HG02938 (cell line): ENCODE data around the gene RING1.

Source experiments
- ATAC-seq: cut with Tn5 transposase; IDR thresholded peaks from one replicate; pipeline ENCODE4 v1.9.1; 2021; ENCODE audit warnings: mild to moderate bottlenecking, moderate library complexity; ENCODE audit not compliant: unreplicated experiment

The RING1 gene

DNA sequence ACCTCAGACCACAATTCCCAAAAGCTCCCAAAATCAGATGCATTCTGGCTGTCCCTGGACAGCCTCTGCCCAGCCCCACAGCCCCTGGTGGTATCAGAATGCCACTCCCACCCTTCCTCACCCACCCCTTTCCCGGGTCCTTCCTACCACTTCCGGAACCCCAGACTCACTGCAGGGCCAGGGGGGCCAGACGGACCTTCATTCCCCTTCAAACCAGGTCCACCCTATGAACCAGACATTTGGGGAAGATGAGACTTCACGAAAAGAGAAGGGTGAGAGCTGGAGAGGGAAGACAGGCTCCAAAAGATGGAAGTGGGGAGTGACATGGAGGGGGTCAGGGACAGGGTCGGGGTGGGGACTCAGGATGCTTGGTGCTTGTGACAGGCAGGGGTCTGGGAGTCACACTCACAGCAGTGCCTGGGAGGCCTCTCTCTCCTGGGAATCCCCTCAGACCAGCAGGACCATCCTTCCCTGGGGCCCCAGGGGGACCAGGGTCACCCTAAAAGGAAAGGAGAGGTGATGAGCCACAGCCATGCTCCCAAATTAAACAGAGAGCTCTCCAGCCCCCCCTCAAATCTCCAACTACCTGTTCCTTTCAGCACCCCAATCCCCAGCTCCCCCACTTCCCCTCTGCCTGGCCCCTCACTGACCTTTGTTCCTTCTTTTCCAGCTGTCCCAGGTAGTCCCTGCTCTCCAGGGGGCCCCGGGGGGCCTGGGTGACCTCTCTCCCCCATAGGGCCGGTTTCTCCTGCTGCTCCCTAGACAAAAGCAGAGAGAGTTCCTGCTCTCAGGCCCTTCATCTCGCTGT lies 36.2 kb upstream of the RING1 start:
- no peak for ATAC-seq

DNA sequence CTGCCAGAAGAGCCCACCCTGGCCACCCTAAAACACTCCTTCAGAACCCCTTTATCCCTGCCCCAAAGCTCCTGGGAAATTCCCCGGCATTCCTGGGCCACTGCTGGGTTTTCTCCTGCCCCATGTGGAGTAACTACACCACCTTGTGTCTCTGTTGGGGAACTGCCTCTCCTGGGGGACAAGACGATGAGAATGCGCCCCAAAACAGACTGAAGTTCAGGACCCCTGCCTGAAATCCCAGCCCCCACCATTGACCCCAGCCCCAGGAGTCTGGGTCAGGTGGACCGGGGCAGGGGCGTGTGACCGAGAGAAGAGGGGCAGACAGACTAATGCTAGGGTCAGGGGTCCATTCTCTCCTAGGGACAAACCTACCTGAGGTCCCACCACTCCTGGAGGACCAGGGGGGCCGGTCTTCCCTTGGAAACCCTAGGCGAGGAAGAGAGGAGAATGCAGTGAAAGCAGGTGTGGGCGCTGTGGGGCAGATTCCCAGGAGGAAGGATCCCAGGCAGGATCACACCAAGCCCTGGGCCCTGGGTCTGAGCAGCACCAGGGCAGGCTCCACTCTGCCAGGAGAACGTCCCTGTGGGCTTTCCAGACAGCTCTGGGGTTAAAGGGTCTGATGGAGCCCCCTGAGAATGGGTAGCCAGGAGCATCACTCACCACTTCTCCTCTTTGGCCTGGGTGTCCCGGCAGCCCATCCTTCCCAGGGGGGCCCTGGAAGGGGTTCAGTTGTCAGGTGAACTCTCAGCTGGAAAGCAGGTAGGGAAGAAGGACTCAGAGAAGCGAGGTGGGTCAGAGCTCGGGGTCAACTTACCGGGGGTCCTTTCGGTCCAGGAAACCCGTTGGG lies 35.4 kb upstream of the RING1 start:
- no peak for ATAC-seq

- ATAC-seq, result no peak
These were observed 34.6 kb upstream of the RING1 start for GRCh38 chr6:33173535-33174180.

GRCh38 chr6:33174784-33175183 lies 33.5 kb upstream of the RING1 start:
- ATAC-seq, result no peak

- no peak for ATAC-seq
These were observed 32.7 kb upstream of the RING1 start for GRCh38 chr6:33175436-33176069.

- no peak for ATAC-seq
These were observed 31.4 kb upstream of the RING1 start for GRCh38 chr6:33176906-33177305.

DNA sequence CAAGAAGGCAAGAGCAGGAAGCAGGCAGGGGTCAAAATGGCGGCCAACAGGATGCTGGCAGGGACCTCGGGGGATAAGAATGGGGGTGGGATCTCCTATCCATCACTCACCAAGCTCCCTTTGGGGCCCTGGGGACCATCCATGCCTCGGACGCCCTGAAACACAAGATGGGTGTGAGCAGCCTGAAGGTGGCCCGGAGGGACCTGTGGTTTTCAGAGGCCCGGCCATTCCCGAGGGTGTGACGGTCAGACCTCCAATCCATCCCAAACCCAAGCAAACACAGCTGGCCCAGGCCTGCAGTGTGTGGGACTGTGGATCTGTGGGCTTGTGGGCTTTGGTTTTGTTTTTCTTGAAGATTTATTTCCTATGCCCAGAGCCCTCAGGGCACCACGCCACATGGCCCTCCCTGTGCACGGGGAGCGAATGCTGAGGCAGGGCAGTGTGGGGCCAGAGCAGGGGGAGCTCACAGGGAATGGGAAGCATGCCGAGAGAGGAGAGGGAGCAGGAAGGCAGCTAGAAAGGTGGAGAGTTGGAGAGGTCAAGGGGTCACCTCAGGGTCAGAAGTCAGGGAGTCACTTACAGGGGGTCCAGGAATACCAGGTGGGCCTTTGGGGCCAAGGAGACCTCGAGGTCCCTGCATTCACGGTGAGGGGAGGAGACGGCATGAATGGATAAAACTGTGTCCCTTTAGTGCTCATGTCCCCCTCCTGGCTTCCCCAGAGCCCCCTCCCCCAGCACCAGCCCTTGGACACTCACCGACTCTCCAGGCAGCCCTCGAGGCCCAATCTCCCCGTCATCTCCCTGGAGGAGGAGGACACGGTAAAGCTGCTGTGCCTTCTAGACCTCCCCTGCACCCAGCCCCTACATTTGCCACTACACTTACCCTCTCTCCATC lies 30.5 kb upstream of the RING1 start:
- ATAC-seq, result no peak

DNA sequence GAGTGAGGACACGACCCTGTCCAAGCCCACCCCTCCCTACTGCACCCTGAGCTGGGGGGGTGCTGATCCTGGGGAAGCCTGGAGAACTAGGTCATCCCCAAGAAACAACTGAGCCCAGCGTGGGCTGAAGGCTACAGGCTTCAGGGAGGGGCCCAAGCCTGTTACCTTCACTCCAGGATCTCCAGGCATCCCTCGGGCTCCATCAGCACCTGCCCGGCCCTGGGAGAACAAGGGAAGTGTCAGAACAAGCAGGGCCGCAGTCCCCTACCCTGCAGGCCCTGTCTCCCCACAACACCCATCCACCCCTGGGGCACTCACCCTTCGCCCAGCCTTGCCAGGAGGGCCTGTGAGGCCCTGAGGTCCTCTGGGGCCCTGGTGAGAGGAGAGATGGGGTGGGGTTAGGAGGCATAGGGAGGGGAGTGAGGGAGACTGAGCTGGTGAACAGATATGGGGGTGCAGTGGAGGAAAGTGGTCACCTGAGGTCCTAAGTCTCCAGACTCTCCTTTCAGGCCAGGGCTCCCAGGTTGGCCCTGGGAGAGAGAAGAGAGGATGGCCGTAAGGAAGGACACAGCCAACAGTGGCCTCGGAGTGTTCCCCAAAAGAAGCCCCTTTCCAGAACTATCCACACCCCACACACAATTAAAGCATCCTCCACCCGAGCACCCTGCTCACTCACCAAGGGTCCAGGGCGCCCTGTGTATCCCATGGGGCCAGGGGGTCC lies 29.4 kb upstream of the RING1 start:
- no peak for ATAC-seq

DNA sequence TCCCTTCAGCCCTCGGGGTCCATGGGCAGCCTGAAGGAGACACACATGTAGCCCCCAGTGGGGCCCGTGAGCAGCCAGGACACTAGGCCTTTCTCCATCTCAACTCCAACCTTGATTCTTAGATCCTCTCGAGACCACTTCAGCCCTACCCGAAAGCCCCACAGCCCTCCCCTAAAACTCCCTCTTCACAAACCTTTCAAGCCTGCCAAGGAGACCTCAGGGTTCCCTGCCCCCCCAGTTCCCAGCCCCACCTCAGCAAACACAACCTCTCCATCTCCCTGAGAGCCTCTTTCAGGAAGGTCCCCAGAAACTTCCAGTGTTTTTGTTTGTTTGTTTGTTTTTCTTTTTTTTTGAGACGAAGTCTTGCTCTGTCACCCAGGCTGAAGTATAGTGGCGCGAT lies 27.2 kb upstream of the RING1 start:
- ATAC-seq, result no peak

DNA sequence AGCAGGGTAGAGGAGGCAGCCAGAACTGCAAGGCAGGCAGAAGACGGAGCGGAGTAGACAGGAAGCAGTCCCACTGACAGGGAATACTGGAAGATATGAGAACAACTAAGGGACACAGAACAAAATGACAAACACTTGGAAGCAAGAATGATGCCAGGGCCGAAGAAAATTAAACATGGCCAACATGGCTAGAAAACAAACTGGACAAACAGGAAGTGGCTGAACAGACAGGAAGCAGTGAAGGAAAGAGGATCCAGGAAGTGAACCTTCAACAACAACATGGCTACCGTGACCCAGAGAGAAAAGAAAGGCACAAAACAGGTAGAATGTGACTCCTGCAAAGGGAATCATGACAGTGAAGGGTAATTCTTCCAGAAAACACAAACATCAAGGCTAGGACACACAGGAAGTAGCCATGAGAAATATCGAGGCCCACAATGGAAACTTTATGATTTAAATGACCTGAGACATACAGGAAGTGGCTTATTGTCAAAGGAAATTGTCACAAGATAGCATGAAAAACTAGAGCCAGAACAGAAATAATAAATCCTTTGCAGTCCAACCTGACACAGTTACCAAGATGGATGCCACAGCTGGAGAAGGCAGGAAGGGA lies 25.1 kb upstream of the RING1 start:
- no peak for ATAC-seq

DNA sequence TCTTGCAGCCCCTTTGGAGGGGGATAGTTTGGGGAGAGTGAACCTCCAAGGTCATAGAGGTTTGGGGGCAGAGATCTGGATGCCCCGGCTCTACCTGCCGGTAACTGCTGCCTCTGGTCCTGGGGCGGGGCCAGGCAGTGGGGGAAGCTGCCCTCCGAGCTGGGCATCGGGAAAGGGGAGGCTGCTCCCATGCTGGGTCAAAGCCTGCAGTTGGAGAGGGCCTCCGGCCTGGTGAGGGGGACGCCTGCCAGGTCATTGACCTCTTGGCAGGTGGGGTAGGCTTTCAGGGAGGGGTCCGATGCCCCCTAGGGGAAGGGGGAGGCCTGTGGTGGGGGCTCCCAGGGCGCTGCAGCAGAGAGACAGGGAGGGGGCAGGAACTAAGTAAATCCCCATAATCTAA lies 23.1 kb upstream of the RING1 start:
- ATAC-seq, result no peak

DNA sequence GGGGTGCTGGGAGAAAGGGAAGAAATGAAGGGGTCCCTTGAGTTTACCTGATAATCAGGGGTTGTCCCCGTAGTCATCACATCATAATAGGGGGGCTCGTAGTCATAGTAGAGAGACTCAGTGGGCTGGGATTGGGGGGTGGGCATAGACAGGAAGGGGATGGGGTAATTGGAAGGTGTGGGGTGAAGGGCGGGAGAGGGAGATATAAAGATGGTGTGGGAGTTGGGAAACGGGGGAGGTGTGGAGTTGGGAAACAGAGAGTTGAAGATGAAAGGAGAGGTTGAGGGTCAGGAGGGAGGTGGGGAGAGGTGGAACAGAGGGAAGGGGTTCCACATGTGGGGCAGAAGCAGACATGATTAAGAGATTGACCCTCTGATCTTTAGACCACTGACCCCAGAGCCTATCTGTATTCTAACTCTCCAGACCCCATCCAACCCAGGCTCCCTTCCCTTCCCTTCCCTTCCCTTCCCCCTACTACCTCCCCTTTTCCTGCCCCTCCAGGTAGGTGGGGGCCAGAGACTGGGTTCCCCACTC lies 22.6 kb upstream of the RING1 start:
- ATAC-seq, result no peak

DNA sequence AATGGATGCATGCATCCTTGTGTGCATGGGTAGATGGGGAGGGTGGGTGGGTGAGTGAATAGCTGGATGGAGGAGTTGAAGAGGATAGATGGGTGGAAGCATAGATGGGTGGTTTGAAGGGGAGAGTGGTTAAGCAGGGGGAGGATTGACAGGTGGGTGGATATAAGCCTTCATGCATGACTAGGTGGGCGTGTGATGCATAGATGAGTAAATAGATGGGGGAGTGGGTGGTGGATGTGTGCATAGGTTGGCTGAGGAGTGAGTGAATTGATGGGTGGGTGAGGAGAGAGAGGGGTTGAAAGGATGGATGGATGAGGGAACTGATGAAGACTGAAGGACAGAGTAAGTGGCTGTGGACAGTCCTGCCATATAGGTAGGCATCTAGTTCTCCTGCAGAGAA lies 20.5 kb upstream of the RING1 start:
- no peak for ATAC-seq

GRCh38 chr6:33189164-33189563 lies 19.1 kb upstream of the RING1 start:
- ATAC-seq, result no peak

DNA sequence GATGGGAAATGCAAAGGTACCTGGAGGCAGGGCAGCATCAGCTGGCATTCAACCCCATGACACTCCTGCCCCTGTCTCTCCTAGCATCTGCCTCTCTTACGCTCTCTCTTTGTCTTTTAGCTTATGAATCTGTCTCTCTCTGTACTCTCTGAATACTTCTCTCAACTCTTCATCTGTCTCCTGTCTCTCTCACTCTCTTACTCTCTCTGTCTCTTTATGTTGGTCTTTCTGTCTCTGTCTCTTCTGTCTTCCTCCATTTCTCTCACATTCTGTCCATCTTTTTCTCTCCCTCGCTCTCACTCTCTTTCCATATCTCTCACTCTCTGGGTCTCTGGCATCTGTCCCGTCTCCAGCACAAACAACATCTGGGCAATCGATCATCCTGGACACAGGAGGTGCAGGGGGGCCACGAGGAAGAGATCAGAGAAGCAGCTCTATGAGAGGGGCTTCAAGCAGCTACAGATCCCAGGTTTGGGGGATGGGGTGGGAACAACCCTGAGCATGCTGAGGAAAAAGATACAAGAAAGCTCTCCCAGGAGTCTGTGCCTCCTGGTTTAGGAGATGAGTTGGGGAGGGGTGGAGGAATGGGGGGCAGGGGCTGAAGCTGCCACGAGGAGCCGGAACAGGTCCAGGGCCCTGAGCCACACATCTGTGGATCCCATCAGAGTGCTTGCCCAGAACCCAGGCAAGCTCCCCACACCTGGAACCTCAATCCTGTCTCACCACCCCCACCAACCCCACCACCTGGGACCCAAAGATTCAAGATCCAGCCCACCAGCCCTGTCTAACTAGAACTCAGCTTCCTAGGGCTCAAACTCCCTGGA lies 18.5 kb upstream of the RING1 start:
- ATAC-seq, result no peak

- ATAC-seq, result no peak
These were observed 17.7 kb upstream of the RING1 start for GRCh38 chr6:33190504-33191107.

GRCh38 chr6:33191383-33192104 lies 16.8 kb upstream of the RING1 start:
- no peak for ATAC-seq
